ENCODE data around the gene PRAME.

- TF ChIP-seq EZH2phosphoT487 (IDR thresholded peaks at IDR 0.05; ENCODE audit: insufficient read depth, low read depth) (no peak), EZH2 (IDR thresholded peaks at IDR 0.05; ENCODE audit: insufficient read depth, poor library complexity, severe bottlenecking) (no peak)
Measured at GRCh38 chr22:22538226-22538989, 20.7 kb downstream of the PRAME start.
